ENCODE results near the gene LANCL3.
"Not testable (repeated sequence)": the region's sequence is repeated elsewhere in the genome, so short reads cannot be mapped to it uniquely, and the experiment has no call there.

LANCL3 gene

GRCh38 chrX:37545066-37545465 is 26.4 kb upstream of the LANCL3 start:
- H3K4me1 ChIP-seq (ENCODE audit: control insufficient read depth, low read depth, low read length): no peaks in the 10 kb centered on the region
- no peak overlapping the region for H2BK15ac ChIP-seq (replicated peaks; ENCODE audit: low read depth)

GRCh38 chrX:37549619-37550018 is 21.8 kb upstream of the LANCL3 start:
- not testable (repeated sequence) for H3K23ac ChIP-seq (ENCODE audit: low read length); H3K18ac ChIP-seq (ENCODE audit: low read length); H3K4me3 ChIP-seq (ENCODE audit: low read length); H2BK120ac ChIP-seq (ENCODE audit: low read depth, low read length); H3K9ac ChIP-seq (ENCODE audit: low read length); H3K79me1 ChIP-seq (ENCODE audit: low read length); H3K36me3 ChIP-seq (ENCODE audit: control insufficient read depth, insufficient read depth, low read length); H2AK5ac ChIP-seq (ENCODE audit: low read length); H2BK5ac ChIP-seq (ENCODE audit: low read length); H3K4me2 ChIP-seq (ENCODE audit: low read length); H3K79me2 ChIP-seq (ENCODE audit: control insufficient read depth, insufficient read depth, low read length); H2BK15ac ChIP-seq (replicated peaks; ENCODE audit: low read depth); H3K27ac ChIP-seq (ENCODE audit: low read depth, low read length); H4K8ac ChIP-seq (ENCODE audit: low read depth, low read length); H3K4ac ChIP-seq (ENCODE audit: low read depth, low read length); H3K4me1 ChIP-seq (ENCODE audit: control insufficient read depth, low read depth, low read length); H4K5ac ChIP-seq (ENCODE audit: low read length); H3K27me3 ChIP-seq (ENCODE audit: insufficient read depth, low read length, poor library complexity); DNase-seq; H3K56ac ChIP-seq (ENCODE audit: low read length)

More at GRCh38 chrX:37545066-37545465, 26.4 kb upstream of the LANCL3 start:
- Histone ChIP-seq H2AK5ac (ENCODE audit: low read length) (no peak overlapping the region), H2BK120ac (ENCODE audit: low read depth, low read length) (no peak overlapping the region), H3K4ac (ENCODE audit: low read depth, low read length) (no peak overlapping the region), H3K79me1 (ENCODE audit: low read length) (no peaks in the 10 kb centered on the region), H3K27ac (ENCODE audit: low read depth, low read length) (no peak overlapping the region), H3K18ac (ENCODE audit: low read length) (no peak overlapping the region), H4K8ac (ENCODE audit: low read depth, low read length) (no peak overlapping the region), H3K56ac (ENCODE audit: low read length) (no peak overlapping the region), H2BK5ac (ENCODE audit: low read length) (no peak overlapping the region), H3K9ac (ENCODE audit: low read length) (no peak overlapping the region), H3K4me3 (ENCODE audit: low read length) (no peak overlapping the region), H3K79me2 (ENCODE audit: control insufficient read depth, insufficient read depth, low read length) (no peaks in the 10 kb centered on the region), H3K27me3 (ENCODE audit: insufficient read depth, low read length, poor library complexity) (no peaks in the 10 kb centered on the region), H3K23ac (ENCODE audit: low read length) (no peak overlapping the region), H3K4me2 (ENCODE audit: low read length) (no peak overlapping the region), H3K36me3 (ENCODE audit: control insufficient read depth, insufficient read depth, low read length) (no peaks in the 10 kb centered on the region), H4K5ac (ENCODE audit: low read length) (no peak overlapping the region)
- DNase-seq: no peak
- WGBS (ENCODE audit: extremely low coverage, insufficient coverage, low lambda C conversion rate): no CpG with 5 or more reads among the region's 25 CpGs

GRCh38 chrX:37553476-37553875 is 18.0 kb upstream of the LANCL3 start:
- H4K5ac ChIP-seq (ENCODE audit: low read length): no peak overlapping the region
- no peak overlapping the region for H2BK120ac ChIP-seq (ENCODE audit: low read depth, low read length)
- H3K27me3 ChIP-seq (ENCODE audit: insufficient read depth, low read length, poor library complexity): no peaks in the 10 kb centered on the region
- no peak overlapping the region for H4K8ac ChIP-seq (ENCODE audit: low read depth, low read length)
- H3K56ac ChIP-seq (ENCODE audit: low read length): no peak overlapping the region
- H3K79me1 ChIP-seq (ENCODE audit: low read length): no peaks in the 10 kb centered on the region
- no peak overlapping the region for H2AK5ac ChIP-seq (ENCODE audit: low read length)
- H3K4me2 ChIP-seq (ENCODE audit: low read length): no peak overlapping the region
- no peaks in the 10 kb centered on the region for H3K4me1 ChIP-seq (ENCODE audit: control insufficient read depth, low read depth, low read length)
- no CpG with 5 or more reads among the region's 6 CpGs for WGBS (ENCODE audit: extremely low coverage, insufficient coverage, low lambda C conversion rate)
- no peaks in the 10 kb centered on the region for H3K79me2 ChIP-seq (ENCODE audit: control insufficient read depth, insufficient read depth, low read length)
- DNase-seq: peak; percentile 83
- no peak overlapping the region for H3K27ac ChIP-seq (ENCODE audit: low read depth, low read length)
- no peak overlapping the region for H3K4me3 ChIP-seq (ENCODE audit: low read length)
- H3K9ac ChIP-seq (ENCODE audit: low read length): no peak overlapping the region
- no peak overlapping the region for H3K18ac ChIP-seq (ENCODE audit: low read length)
- no peak overlapping the region for H3K4ac ChIP-seq (ENCODE audit: low read depth, low read length)
- no peak overlapping the region for H2BK5ac ChIP-seq (ENCODE audit: low read length)
- no peaks in the 10 kb centered on the region for H3K36me3 ChIP-seq (ENCODE audit: control insufficient read depth, insufficient read depth, low read length)
- H3K23ac ChIP-seq (ENCODE audit: low read length): no peak overlapping the region
- H2BK15ac ChIP-seq (replicated peaks; ENCODE audit: low read depth): no peak overlapping the region

GRCh38 chrX:37565254-37565653 is 6.2 kb upstream of the LANCL3 start:
- not testable (repeated sequence) for H3K27ac ChIP-seq (ENCODE audit: low read depth, low read length); H3K18ac ChIP-seq (ENCODE audit: low read length); H3K27me3 ChIP-seq (ENCODE audit: insufficient read depth, low read length, poor library complexity); H4K8ac ChIP-seq (ENCODE audit: low read depth, low read length); H3K4me1 ChIP-seq (ENCODE audit: control insufficient read depth, low read depth, low read length); H3K9ac ChIP-seq (ENCODE audit: low read length); H3K56ac ChIP-seq (ENCODE audit: low read length); H3K79me2 ChIP-seq (ENCODE audit: control insufficient read depth, insufficient read depth, low read length); H2BK120ac ChIP-seq (ENCODE audit: low read depth, low read length); H4K5ac ChIP-seq (ENCODE audit: low read length); DNase-seq; H2AK5ac ChIP-seq (ENCODE audit: low read length); H3K79me1 ChIP-seq (ENCODE audit: low read length); H3K4me3 ChIP-seq (ENCODE audit: low read length); H3K23ac ChIP-seq (ENCODE audit: low read length); H2BK5ac ChIP-seq (ENCODE audit: low read length); H3K36me3 ChIP-seq (ENCODE audit: control insufficient read depth, insufficient read depth, low read length); H3K4me2 ChIP-seq (ENCODE audit: low read length); H2BK15ac ChIP-seq (replicated peaks; ENCODE audit: low read depth); H3K4ac ChIP-seq (ENCODE audit: low read depth, low read length)
- no CpG with 5 or more reads among the region's 2 CpGs for WGBS (ENCODE audit: extremely low coverage, insufficient coverage, low lambda C conversion rate)

GRCh38 chrX:37570349-37570748 is 1.1 kb upstream of the LANCL3 start:
- not testable (repeated sequence) for H3K79me1 ChIP-seq (ENCODE audit: low read length); H3K9ac ChIP-seq (ENCODE audit: low read length); H4K8ac ChIP-seq (ENCODE audit: low read depth, low read length); H3K56ac ChIP-seq (ENCODE audit: low read length); H2BK15ac ChIP-seq (replicated peaks; ENCODE audit: low read depth); H3K4me1 ChIP-seq (ENCODE audit: control insufficient read depth, low read depth, low read length); H3K4me3 ChIP-seq (ENCODE audit: low read length); H3K18ac ChIP-seq (ENCODE audit: low read length); H2BK120ac ChIP-seq (ENCODE audit: low read depth, low read length); H3K4me2 ChIP-seq (ENCODE audit: low read length); H3K23ac ChIP-seq (ENCODE audit: low read length); H3K79me2 ChIP-seq (ENCODE audit: control insufficient read depth, insufficient read depth, low read length); H3K4ac ChIP-seq (ENCODE audit: low read depth, low read length); H3K27me3 ChIP-seq (ENCODE audit: insufficient read depth, low read length, poor library complexity); H4K5ac ChIP-seq (ENCODE audit: low read length); H2BK5ac ChIP-seq (ENCODE audit: low read length); H3K36me3 ChIP-seq (ENCODE audit: control insufficient read depth, insufficient read depth, low read length); H3K27ac ChIP-seq (ENCODE audit: low read depth, low read length); DNase-seq; H2AK5ac ChIP-seq (ENCODE audit: low read length)
- no CpG with 5 or more reads among the region's 1 CpG for WGBS (ENCODE audit: extremely low coverage, insufficient coverage, low lambda C conversion rate)

- not testable (repeated sequence) for H3K27ac ChIP-seq (ENCODE audit: low read depth, low read length); H3K27me3 ChIP-seq (ENCODE audit: insufficient read depth, low read length, poor library complexity); H4K5ac ChIP-seq (ENCODE audit: low read length); H3K36me3 ChIP-seq (ENCODE audit: control insufficient read depth, insufficient read depth, low read length); H3K4me3 ChIP-seq (ENCODE audit: low read length); H3K4ac ChIP-seq (ENCODE audit: low read depth, low read length); H2AK5ac ChIP-seq (ENCODE audit: low read length); H2BK120ac ChIP-seq (ENCODE audit: low read depth, low read length); H3K4me1 ChIP-seq (ENCODE audit: control insufficient read depth, low read depth, low read length); H2BK5ac ChIP-seq (ENCODE audit: low read length); H4K8ac ChIP-seq (ENCODE audit: low read depth, low read length); H3K9ac ChIP-seq (ENCODE audit: low read length); H3K4me2 ChIP-seq (ENCODE audit: low read length); H3K56ac ChIP-seq (ENCODE audit: low read length); H3K18ac ChIP-seq (ENCODE audit: low read length); H3K79me2 ChIP-seq (ENCODE audit: control insufficient read depth, insufficient read depth, low read length); H3K79me1 ChIP-seq (ENCODE audit: low read length); H2BK15ac ChIP-seq (replicated peaks; ENCODE audit: low read depth); H3K23ac ChIP-seq (ENCODE audit: low read length)
- DNase-seq: peak; percentile 42
- WGBS (ENCODE audit: extremely low coverage, insufficient coverage, low lambda C conversion rate): no CpG with 5 or more reads among the region's 61 CpGs
Observed at GRCh38 chrX:37572108-37572587, 687 bp downstream of the LANCL3 start.
